OCI-LY1 (cell line): ENCODE measurements around the gene IL4I1.

Experiments used
- H2AFZ ChIP-seq: fragments of 200-600 bp; sonication (generic), shearing (Covaris generic); 2 replicates; pipeline ENCODE4 v1.6.0; 2014; ENCODE audit warnings: antibody characterized with exemption, mild to moderate bottlenecking, low read length
- H3F3A ChIP-seq: fragments of 200-600 bp; sonication (generic), shearing (Covaris generic); 2 replicates; pipeline ENCODE4 v1.6.0; 2014; ENCODE audit warnings: mild to moderate bottlenecking, antibody characterized with exemption, low read length, moderate library complexity; ENCODE audit not compliant: insufficient read depth
- H3K27ac ChIP-seq: fragments of 200-600 bp; sonication (generic); 2 replicates; pipeline ENCODE4 v1.5.1; 2014; ENCODE audit warnings: low read length, mixed run types, mild to moderate bottlenecking, low read depth; ENCODE audit not compliant: poor library complexity, severe bottlenecking
- H3K27me3 ChIP-seq: fragments of 200-600 bp; sonication (generic); 2 replicates; pipeline ENCODE4 v1.6.0; 2014; ENCODE audit warnings: antibody characterized with exemption, mild to moderate bottlenecking, low read length, moderate library complexity; ENCODE audit not compliant: insufficient read depth
- H3K36me3 ChIP-seq: fragments of 200-600 bp; sonication (generic); 2 replicates; pipeline ENCODE4 v1.6.1; 2014; ENCODE audit warnings: mild to moderate bottlenecking, antibody characterized with exemption, low read length, moderate library complexity, mixed read lengths; ENCODE audit not compliant: insufficient read depth
- H3K4me1 ChIP-seq: fragments of 200-600 bp; sonication (generic); 2 replicates; pipeline ENCODE4 v1.5.1; 2014; ENCODE audit warnings: mild to moderate bottlenecking, low read length, moderate library complexity; ENCODE audit not compliant: insufficient read depth, severe bottlenecking
- H3K4me2 ChIP-seq: fragments of 200-600 bp; sonication (generic), shearing (Covaris generic); 2 replicates; pipeline ENCODE4 v1.6.1; 2014; ENCODE audit warnings: low read length
- H3K4me3 ChIP-seq: fragments of 200-600 bp; sonication (generic); 2 replicates; pipeline ENCODE4 v1.5.1; 2014; ENCODE audit warnings: low read length, low read depth, mild to moderate bottlenecking, mixed read lengths; ENCODE audit not compliant: poor library complexity, severe bottlenecking
- H3K79me2 ChIP-seq: fragments of 200-600 bp; shearing (Covaris generic); 2 replicates; pipeline ENCODE4 v1.6.1; 2016; ENCODE audit warnings: mixed run types, low read length, mixed read lengths; ENCODE audit not compliant: insufficient read depth
- H3K9ac ChIP-seq: fragments of 200-600 bp; sonication (generic), shearing (Covaris generic); 2 replicates; pipeline ENCODE4 v1.6.1; 2014; ENCODE audit warnings: mild to moderate bottlenecking, low read length, mixed read lengths
- H3K9me2 ChIP-seq: fragments of 200-600 bp; sonication (generic), shearing (Covaris generic); 2 replicates; pipeline ENCODE4 v1.6.1; 2014; ENCODE audit warnings: low read depth, mild to moderate bottlenecking, low read length, mixed read lengths
- H3K9me3 ChIP-seq: fragments of 200-600 bp; shearing (Covaris generic); 2 replicates; pipeline ENCODE4 v1.6.1; 2014; ENCODE audit warnings: low read length, mixed read lengths
- H4K20me1 ChIP-seq: fragments of 200-600 bp; sonication (generic), shearing (Covaris generic); 2 replicates; pipeline ENCODE4 v1.6.0; 2016; ENCODE audit warnings: mild to moderate bottlenecking, low read length; ENCODE audit not compliant: insufficient read depth
- CTCF ChIP-seq: fragments of 200-600 bp; sonication (generic), shearing (Covaris generic); IDR thresholded peaks from 2 replicates; pipeline ENCODE4 v1.5.1; 2017; ENCODE audit warnings: mild to moderate bottlenecking, antibody characterized with exemption, low read length, moderate library complexity, mixed read lengths
- EZH2 ChIP-seq: fragments of 200-600 bp; sonication (generic), shearing (Covaris generic); IDR thresholded peaks from 2 replicates; pipeline ENCODE4 v1.8.0; 2017; ENCODE audit warnings: borderline replicate concordance, mixed run types, mild to moderate bottlenecking, antibody characterized with exemption, low read length, moderate library complexity, mixed read lengths

Gene IL4I1

GRCh38 chr19:49840736-49841249, 55.9 kb downstream of the IL4I1 start:
- peak overlapping the region; percentile 88 for H3K27ac ChIP-seq
- no peaks in the 10 kb centered on the region for H3K79me2 ChIP-seq

GRCh38 chr19:49840321-49840720, 56.4 kb downstream of the IL4I1 start:
- Histone ChIP-seq H3K4me2 (no peak overlapping the region), H3F3A (peaks cover 7% of the 10 kb centered on the region; the same call in 1 of the 2 replicates), H3K27me3 (no peaks in the 10 kb centered on the region), H3K4me1 (peaks cover 33% of the 10 kb centered on the region), H3K9me3 (no peaks in the 10 kb centered on the region), H3K9me2 (no peaks in the 10 kb centered on the region), H3K27ac (no peak overlapping the region), H4K20me1 (no peaks in the 10 kb centered on the region), H3K9ac (no peak overlapping the region), H3K4me3 (no peak overlapping the region), H2AFZ (no peak overlapping the region), H3K79me2 (no peaks in the 10 kb centered on the region), H3K36me3 (peaks cover 64% of the 10 kb centered on the region)
- no peak for TF ChIP-seq CTCF
- no peak for TF ChIP-seq EZH2

More at GRCh38 chr19:49840736-49841249, 55.9 kb downstream of the IL4I1 start:
- Histone ChIP-seq H3K4me2 (no peak overlapping the region), H3K4me3 (no peak overlapping the region), H2AFZ (no peak overlapping the region), H4K20me1 (no peaks in the 10 kb centered on the region), H3K9ac (no peak overlapping the region), H3K27me3 (no peaks in the 10 kb centered on the region), H3F3A (peaks cover 7% of the 10 kb centered on the region; the same call in 1 of the 2 replicates), H3K9me3 (no peaks in the 10 kb centered on the region), H3K4me1 (peaks cover 33% of the 10 kb centered on the region), H3K36me3 (peaks cover 59% of the 10 kb centered on the region), H3K9me2 (no peaks in the 10 kb centered on the region)
- TF ChIP-seq EZH2 (no peak), CTCF (no peak)

GRCh38 chr19:49839713-49840112, 57.0 kb downstream of the IL4I1 start:
- no peaks in the 10 kb centered on the region for H3K9me2 ChIP-seq
- H3K27me3 ChIP-seq: no peaks in the 10 kb centered on the region
- H2AFZ ChIP-seq: no peak overlapping the region
- no peak for TF ChIP-seq EZH2
- TF ChIP-seq CTCF: no peak
- H3K9ac ChIP-seq: no peak overlapping the region
- H3K4me3 ChIP-seq: no peak overlapping the region
- no peak overlapping the region for H3K4me2 ChIP-seq
- H3F3A ChIP-seq: peaks cover 7% of the 10 kb centered on the region; the same call in 1 of the 2 replicates
- peaks cover 70% of the 10 kb centered on the region for H3K36me3 ChIP-seq
- H3K4me1 ChIP-seq: peaks cover 30% of the 10 kb centered on the region
- no peaks in the 10 kb centered on the region for H4K20me1 ChIP-seq
- H3K27ac ChIP-seq: no peak overlapping the region
- no peaks in the 10 kb centered on the region for H3K79me2 ChIP-seq
- H3K9me3 ChIP-seq: no peaks in the 10 kb centered on the region
